SJSA1 (cell line): Measurements from ENCODE around the gene PARD3B. TPM values are rescaled to one million over a fixed set of nuclear protein-coding genes. Genes with fewer than 3 reads are reported as not detected.

Source experiments
- DNase-seq, 2 experiments: peaks; one replicate each; pipeline ENCODE4 v3.0.0-alpha.2; 2015 to 2020; ENCODE audit warnings: low spot score in 2 of 2, low read depth in 1 of 2
- H3K27ac ChIP-seq: fragments of 250-450 bp; sonication (Bioruptor Pico); 2 replicates; pipeline ENCODE4 v1.5.1; 2020; ENCODE audit warnings: mild to moderate bottlenecking, moderate library complexity
- H3K27me3 ChIP-seq: fragments of 250-450 bp; sonication (Bioruptor Pico); replicated peaks from 2 replicates; pipeline ENCODE4 v1.5.1; 2020; ENCODE audit warnings: mild to moderate bottlenecking, moderate library complexity
- H3K36me3 ChIP-seq: fragments of 250-450 bp; sonication (Bioruptor Pico); 2 replicates; pipeline ENCODE4 v1.5.1; 2020; ENCODE audit warnings: mild to moderate bottlenecking
- H3K4me1 ChIP-seq: fragments of 250-450 bp; sonication (Bioruptor Pico); replicated peaks from 2 replicates; pipeline ENCODE4 v1.6.1; 2021; ENCODE audit warnings: mild to moderate bottlenecking
- H3K4me3 ChIP-seq: fragments of 250-450 bp; sonication (Bioruptor Pico); 2 replicates; pipeline ENCODE4 v1.5.1; 2020; ENCODE audit warnings: mild to moderate bottlenecking
- H3K9me3 ChIP-seq: fragments of 250-450 bp; sonication (Bioruptor Pico); replicated peaks from 2 replicates; pipeline ENCODE4 v1.5.1; 2020; ENCODE audit warnings: mild to moderate bottlenecking
- total RNA-seq: library from RNA; depleted of rRNA; stranded (reverse); fragments of >200 nt; shearing (Covaris generic); gene quantifications from 2 replicates; pipeline ENCODE4 v1.2.3, GENCODE V29; 2014

Gene PARD3B
- total RNA-seq, 1 experiment from 2014 or later, result 10.6 TPM

- Histone ChIP-seq H3K27me3 (no peaks in the 10 kb centered on the region), H3K27ac (no peak overlapping the region), H3K9me3 (no peaks in the 10 kb centered on the region), H3K4me3 (no peak overlapping the region), H3K36me3 (no peaks in the 10 kb centered on the region), H3K4me1 (peaks cover 1% of the 10 kb centered on the region)
- DNase-seq, result no peak
Measured at GRCh38 chr2:205596581-205596980, 1051.3 kb downstream of the PARD3B start.

GRCh38 chr2:205605638-205606304 lies 1060.5 kb downstream of the PARD3B start:
- no peak overlapping the region for H3K4me3 ChIP-seq
- DNase-seq, result no peak
- no peaks in the 10 kb centered on the region for H3K4me1 ChIP-seq
- H3K27ac ChIP-seq, result no peak overlapping the region
- no peaks in the 10 kb centered on the region for H3K27me3 ChIP-seq
- H3K36me3 ChIP-seq, result no peaks in the 10 kb centered on the region
- H3K9me3 ChIP-seq, result peaks cover 3% of the 10 kb centered on the region; the same call in 1 of the 2 replicates

- Histone ChIP-seq H3K36me3 (no peaks in the 10 kb centered on the region), H3K27me3 (no peaks in the 10 kb centered on the region), H3K4me3 (no peak overlapping the region), H3K9me3 (peaks cover 3% of the 10 kb centered on the region; the same call in 1 of the 2 replicates), H3K4me1 (no peaks in the 10 kb centered on the region), H3K27ac (no peak overlapping the region)
- no peak for DNase-seq
Measured at GRCh38 chr2:205607146-205607545, 1061.9 kb downstream of the PARD3B start.

- no peaks in the 10 kb centered on the region for H3K27me3 ChIP-seq
Measured at GRCh38 chr2:205609113-205609512, 1063.8 kb downstream of the PARD3B start.

GRCh38 chr2:205610437-205610836 lies 1065.2 kb downstream of the PARD3B start:
- Histone ChIP-seq H3K4me3 (no peak overlapping the region), H3K27me3 (no peaks in the 10 kb centered on the region), H3K27ac (no peak overlapping the region), H3K9me3 (no peaks in the 10 kb centered on the region), H3K36me3 (no peaks in the 10 kb centered on the region), H3K4me1 (no peaks in the 10 kb centered on the region)
- no peak for DNase-seq

More at GRCh38 chr2:205609113-205609512, 1063.8 kb downstream of the PARD3B start:
- H3K9me3 ChIP-seq, result no peaks in the 10 kb centered on the region
- H3K27ac ChIP-seq, result no peak overlapping the region
- H3K4me1 ChIP-seq, result no peaks in the 10 kb centered on the region
- no peaks in the 10 kb centered on the region for H3K36me3 ChIP-seq
- DNase-seq, result no peak
- H3K4me3 ChIP-seq, result no peak overlapping the region

GRCh38 chr2:205612636-205613035 lies 1067.4 kb downstream of the PARD3B start:
- no peak for DNase-seq
- H3K27ac ChIP-seq, result no peak overlapping the region
- H3K27me3 ChIP-seq, result no peaks in the 10 kb centered on the region
- no peaks in the 10 kb centered on the region for H3K9me3 ChIP-seq
- no peak overlapping the region for H3K4me3 ChIP-seq
- no peaks in the 10 kb centered on the region for H3K4me1 ChIP-seq
- no peaks in the 10 kb centered on the region for H3K36me3 ChIP-seq

GRCh38 chr2:205613970-205614559 lies 1068.8 kb downstream of the PARD3B start:
- DNase-seq, result no peak
- no peak overlapping the region for H3K27ac ChIP-seq
- H3K4me1 ChIP-seq, result no peaks in the 10 kb centered on the region
- no peaks in the 10 kb centered on the region for H3K9me3 ChIP-seq
- H3K27me3 ChIP-seq, result no peaks in the 10 kb centered on the region
- no peaks in the 10 kb centered on the region for H3K36me3 ChIP-seq
- no peak overlapping the region for H3K4me3 ChIP-seq

- Histone ChIP-seq H3K9me3 (no peaks in the 10 kb centered on the region), H3K4me1 (no peaks in the 10 kb centered on the region), H3K36me3 (no peaks in the 10 kb centered on the region), H3K27ac (no peak overlapping the region), H3K27me3 (no peaks in the 10 kb centered on the region), H3K4me3 (no peak overlapping the region)
- no peak for DNase-seq
Measured at GRCh38 chr2:205614965-205615364, 1069.7 kb downstream of the PARD3B start.

GRCh38 chr2:205617905-205618304 lies 1072.6 kb downstream of the PARD3B start:
- no peaks in the 10 kb centered on the region for H3K9me3 ChIP-seq

GRCh38 chr2:205619600-205619999 lies 1074.3 kb downstream of the PARD3B start:
- H3K9me3 ChIP-seq, result no peaks in the 10 kb centered on the region
- H3K4me3 ChIP-seq, result no peak overlapping the region
- H3K27me3 ChIP-seq, result no peaks in the 10 kb centered on the region
- DNase-seq, result no peak
- H3K4me1 ChIP-seq, result no peaks in the 10 kb centered on the region
- H3K36me3 ChIP-seq, result no peaks in the 10 kb centered on the region
- no peak overlapping the region for H3K27ac ChIP-seq

More at GRCh38 chr2:205617905-205618304, 1072.6 kb downstream of the PARD3B start:
- Histone ChIP-seq H3K36me3 (no peaks in the 10 kb centered on the region), H3K4me1 (no peaks in the 10 kb centered on the region), H3K27me3 (no peaks in the 10 kb centered on the region), H3K4me3 (no peak overlapping the region), H3K27ac (no peak overlapping the region)
- no peak for DNase-seq

GRCh38 chr2:205627085-205627484 lies 1081.8 kb downstream of the PARD3B start:
- DNase-seq, result no peak
- Histone ChIP-seq H3K4me1 (no peaks in the 10 kb centered on the region), H3K9me3 (no peaks in the 10 kb centered on the region), H3K27me3 (no peaks in the 10 kb centered on the region), H3K36me3 (no peaks in the 10 kb centered on the region), H3K4me3 (no peak overlapping the region), H3K27ac (no peak overlapping the region)

GRCh38 chr2:205628422-205628821 lies 1083.1 kb downstream of the PARD3B start:
- H3K27ac ChIP-seq, result no peak overlapping the region
- H3K9me3 ChIP-seq, result no peaks in the 10 kb centered on the region
- no peaks in the 10 kb centered on the region for H3K4me1 ChIP-seq
- H3K4me3 ChIP-seq, result no peak overlapping the region
- no peaks in the 10 kb centered on the region for H3K36me3 ChIP-seq
- DNase-seq, result no peak
- no peaks in the 10 kb centered on the region for H3K27me3 ChIP-seq

GRCh38 chr2:205629091-205629776 lies 1084.0 kb downstream of the PARD3B start:
- Histone ChIP-seq H3K27me3 (no peaks in the 10 kb centered on the region), H3K27ac (no peak overlapping the region), H3K4me3 (no peak overlapping the region), H3K9me3 (no peaks in the 10 kb centered on the region), H3K4me1 (no peaks in the 10 kb centered on the region), H3K36me3 (no peaks in the 10 kb centered on the region)
- no peak for DNase-seq

- Histone ChIP-seq H3K4me3 (no peak overlapping the region), H3K27me3 (no peaks in the 10 kb centered on the region)
- no peak for DNase-seq
Measured at GRCh38 chr2:205633994-205634393, 1088.7 kb downstream of the PARD3B start.

More at GRCh38 chr2:205633994-205634393, 1088.7 kb downstream of the PARD3B start:
- Histone ChIP-seq H3K9me3 (no peaks in the 10 kb centered on the region), H3K36me3 (no peaks in the 10 kb centered on the region), H3K4me1 (no peaks in the 10 kb centered on the region), H3K27ac (no peak overlapping the region)
